Coronary artery (tissue), 2 donors: ENCODE data around the gene GAS6.

ENCODE experiments used
- DNase-seq: peaks from one replicate; pipeline ENCODE4 v3.0.0-alpha.2; 2017; ENCODE audit warnings: low spot score
- H3K27ac ChIP-seq, 2 donors: fragments of 200-600 bp; sonication (generic); one replicate each; pipeline ENCODE4 v1.5.1; 2016 to 2019
- H3K4me3 ChIP-seq: fragments of 200-600 bp; sonication (generic); 2 replicates; pipeline ENCODE4 v1.5.1; 2016; ENCODE audit warnings: mild to moderate bottlenecking, moderate library complexity
- CTCF ChIP-seq: fragments of 200-600 bp; sonication (generic); IDR thresholded peaks from one replicate; pipeline ENCODE4 v1.5.1; 2019; ENCODE audit warnings: antibody characterized with exemption

Gene GAS6

DNA sequence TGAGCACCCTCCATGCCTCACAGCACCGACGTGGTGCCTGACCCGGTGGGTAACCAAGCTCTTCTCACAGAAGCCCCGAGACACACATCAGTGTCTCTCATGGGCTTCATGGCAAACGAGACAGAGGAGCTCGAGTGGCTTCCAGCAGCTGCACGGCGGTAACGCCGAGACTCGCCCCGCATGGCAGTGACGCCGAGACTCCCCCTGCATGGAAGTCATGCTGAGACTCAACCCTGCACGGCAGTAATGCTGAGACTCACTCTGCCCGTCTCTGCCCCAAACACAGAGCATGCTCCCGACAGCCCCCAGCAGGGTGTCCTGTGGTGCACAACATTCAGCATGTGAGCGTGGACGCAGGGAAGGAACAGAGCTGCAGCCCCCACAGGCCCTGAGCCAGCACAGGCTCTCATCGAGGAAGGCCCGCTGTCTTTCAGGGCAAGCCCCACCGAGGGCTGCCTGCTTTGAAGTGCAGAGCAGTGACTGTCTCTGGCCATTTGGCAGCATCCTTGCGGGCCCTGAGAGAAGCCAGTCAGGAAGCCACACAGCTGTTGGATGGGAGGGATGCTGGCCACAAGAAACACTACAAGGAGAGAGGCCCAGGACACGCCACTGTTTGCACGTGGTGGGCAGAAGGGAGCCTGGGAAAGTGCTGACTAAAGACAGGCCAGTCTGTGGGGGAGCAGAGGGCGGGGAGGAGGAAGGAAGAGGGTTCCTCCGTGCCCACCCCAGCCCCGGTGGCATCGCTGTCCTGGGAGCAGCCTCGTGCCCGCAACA, 9.5 kb downstream of the GAS6 start:
- no peak for TF ChIP-seq CTCF
- H3K4me3 ChIP-seq = peak overlapping the region; percentile 20
- DNase-seq = peak; percentile 71

GRCh38 chr13:113853518-113854237, 10.2 kb downstream of the GAS6 start:
- peak overlapping the region in 1 of 2 donors; percentile 51 for H3K27ac ChIP-seq
- TF ChIP-seq CTCF = no peak
- H3K4me3 ChIP-seq = peak overlapping the region; percentile 20
- peak; percentile 71 for DNase-seq

More for the DNA sequence above, 9.5 kb downstream of the GAS6 start:
- H3K27ac ChIP-seq = peak overlapping the region in 1 of 2 donors; percentile 51

DNA sequence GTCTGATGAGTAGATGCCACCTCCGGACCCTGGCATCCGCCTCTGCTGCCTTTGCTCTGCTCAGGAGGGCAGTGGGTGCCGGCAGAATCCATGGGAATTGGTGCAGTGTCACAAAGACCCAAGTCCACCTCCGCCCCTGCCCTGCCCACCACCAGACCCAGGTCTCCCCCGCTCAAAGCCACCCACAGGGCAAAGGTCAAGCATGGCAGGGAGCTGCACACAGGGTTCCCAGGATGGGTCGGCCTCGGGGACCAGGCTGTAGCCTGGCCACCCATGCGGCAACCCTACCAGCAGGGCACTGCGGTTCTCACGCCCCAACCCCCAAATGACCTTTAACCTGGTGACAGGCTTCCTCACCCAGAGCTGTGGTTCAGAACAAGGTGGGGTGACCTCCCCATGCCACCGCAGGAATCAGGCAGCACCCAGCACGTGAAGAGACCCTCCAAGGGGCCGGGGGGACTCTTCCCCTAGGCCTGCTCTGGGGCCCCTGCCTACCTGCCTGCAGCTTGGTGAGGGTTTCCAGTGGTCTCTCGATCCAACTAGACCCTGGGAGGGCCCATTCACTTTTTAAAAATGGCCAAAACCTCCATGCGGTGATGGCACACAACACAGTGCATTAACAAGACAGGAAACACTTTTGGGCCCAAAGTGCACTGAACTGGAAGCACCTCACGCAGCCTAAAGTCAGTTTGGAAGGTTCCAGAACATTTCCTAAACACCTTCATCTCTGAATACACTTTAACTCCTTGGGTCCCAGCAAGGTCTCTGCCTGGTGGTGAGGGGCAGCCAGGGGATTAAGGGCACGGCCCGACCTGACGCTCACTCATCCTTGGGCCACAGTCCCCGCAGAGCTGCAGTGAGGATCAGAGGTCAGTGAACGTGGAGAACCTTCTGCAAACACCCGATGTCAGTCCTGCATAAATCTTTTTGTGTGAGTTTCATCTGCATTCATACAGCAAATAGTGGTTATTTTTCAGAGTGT, 11.0 kb downstream of the GAS6 start:
- peak; percentile 66 for DNase-seq

GRCh38 chr13:113851826-113852535, 11.9 kb downstream of the GAS6 start:
- no peak overlapping the region for H3K4me3 ChIP-seq
- H3K27ac ChIP-seq = no peak overlapping the region
- no peak for TF ChIP-seq CTCF
- peak; percentile 69 for DNase-seq

More for the DNA sequence above, 11.0 kb downstream of the GAS6 start:
- H3K27ac ChIP-seq = peak overlapping the region in 1 of 2 donors; percentile 46
- TF ChIP-seq CTCF = no peak
- H3K4me3 ChIP-seq = no peak overlapping the region

GRCh38 chr13:113851480-113851803, 12.4 kb downstream of the GAS6 start:
- no peak for DNase-seq
- Histone ChIP-seq H3K27ac (no peak overlapping the region), H3K4me3 (no peak overlapping the region)
- TF ChIP-seq CTCF = no peak

- no peak for DNase-seq
- Histone ChIP-seq H3K4me3 (no peak overlapping the region), H3K27ac (no peak overlapping the region)
- no peak for TF ChIP-seq CTCF
Observed at GRCh38 chr13:113850722-113851479, 13.0 kb downstream of the GAS6 start.
